ENCODE data around the gene UCKL1. TPM values are rescaled to one million over a fixed set of nuclear protein-coding genes. Genes with fewer than 3 reads are reported as not detected.

UCKL1 gene
- total RNA-seq, 1 donor from 2014 or later: 27.2 TPM

DNA sequence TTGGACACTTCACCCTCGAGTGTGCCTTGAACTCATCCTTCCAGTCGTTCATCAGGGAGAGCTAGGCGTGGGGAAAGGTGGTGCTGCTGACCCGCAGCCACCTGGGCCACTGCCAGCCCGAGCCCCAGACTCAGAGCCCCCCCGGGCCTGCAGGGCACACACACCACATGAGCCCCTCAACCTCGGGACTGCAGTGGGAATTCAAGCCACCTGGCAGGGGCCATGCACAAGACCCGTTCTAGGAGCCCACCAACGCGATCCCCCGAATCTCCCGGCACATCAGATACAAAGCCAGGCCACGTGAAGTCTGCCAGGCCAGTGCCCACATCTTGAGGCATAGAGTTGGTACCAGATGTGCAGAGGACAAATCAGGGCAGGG lies 10.7 kb upstream of the UCKL1 start:
- DNase-seq (ENCODE audit: low spot score): peak; percentile 81

DNA sequence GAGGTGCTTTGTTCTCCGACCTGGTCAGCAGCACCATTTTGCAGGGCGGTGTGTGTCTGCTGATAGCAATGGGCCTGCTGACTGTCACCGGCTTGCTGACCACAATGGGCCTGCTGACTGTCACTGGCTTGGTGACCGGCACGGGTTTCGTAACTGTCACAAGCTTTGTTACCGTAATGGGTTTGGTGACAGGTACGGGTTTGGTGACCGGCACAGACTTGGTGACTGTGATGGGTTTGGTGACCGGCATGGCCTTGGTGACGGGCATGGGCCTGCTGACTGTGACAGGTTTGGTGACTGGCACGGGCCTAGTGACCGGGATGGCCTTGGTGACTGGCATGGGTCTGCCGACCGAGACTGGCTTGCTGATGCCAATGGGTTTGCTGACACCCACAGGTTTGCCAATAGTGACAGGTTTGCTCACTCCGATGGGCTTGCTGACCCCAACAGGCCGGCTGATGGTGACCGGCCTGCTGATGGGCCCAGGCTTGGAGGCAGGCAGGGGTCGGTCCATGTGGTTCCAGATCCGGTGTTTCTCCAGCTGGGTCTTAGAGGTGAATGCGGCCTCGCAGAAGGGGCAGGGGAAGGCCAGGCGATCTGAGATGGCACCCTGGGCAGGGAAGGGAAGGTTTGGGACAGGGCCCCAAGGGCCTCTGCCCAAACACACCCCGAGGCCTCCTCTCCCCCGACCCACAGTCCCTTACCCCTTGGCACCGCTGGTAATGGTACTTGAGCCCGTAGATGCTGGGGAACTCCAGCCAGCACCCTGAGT lies 10.1 kb upstream of the UCKL1 start:
- DNase-seq (ENCODE audit: low spot score): peak; percentile 87
- no peak overlapping the region for H3K27ac Mint-ChIP-seq (ENCODE audit: unreplicated experiment)
- TF ChIP-seq CTCF (IDR thresholded peaks at IDR 0.05): no peak
- H3K36me3 Mint-ChIP-seq (ENCODE audit: low read depth): peaks cover 3% of the 10 kb centered on the region
- no peaks in the 10 kb centered on the region for H3K27me3 Mint-ChIP-seq (ENCODE audit: low read depth)
- no peak overlapping the region for H3K4me3 Mint-ChIP-seq (ENCODE audit: unreplicated experiment)
- peaks cover 11% of the 10 kb centered on the region for H3K4me1 Mint-ChIP-seq (ENCODE audit: low read depth)
- H3K9me3 Mint-ChIP-seq (ENCODE audit: low read depth): no peaks in the 10 kb centered on the region

More for the DNA sequence above, 10.7 kb upstream of the UCKL1 start:
- no peak overlapping the region for H3K27ac Mint-ChIP-seq (ENCODE audit: unreplicated experiment)
- no peak for TF ChIP-seq CTCF (IDR thresholded peaks at IDR 0.05)
- H3K36me3 Mint-ChIP-seq (ENCODE audit: low read depth): peaks cover 3% of the 10 kb centered on the region
- H3K27me3 Mint-ChIP-seq (ENCODE audit: low read depth): no peaks in the 10 kb centered on the region
- H3K4me1 Mint-ChIP-seq (ENCODE audit: low read depth): peaks cover 11% of the 10 kb centered on the region
- no peak overlapping the region for H3K4me3 Mint-ChIP-seq (ENCODE audit: unreplicated experiment)
- H3K9me3 Mint-ChIP-seq (ENCODE audit: low read depth): no peaks in the 10 kb centered on the region

GRCh38 chr20:63964412-63964811 lies 8.2 kb upstream of the UCKL1 start:
- peaks cover 6% of the 10 kb centered on the region for H3K36me3 Mint-ChIP-seq (ENCODE audit: low read depth)
- no peak for DNase-seq (ENCODE audit: low spot score)
- TF ChIP-seq CTCF (IDR thresholded peaks at IDR 0.05): no peak
- no peak overlapping the region for H3K4me3 Mint-ChIP-seq (ENCODE audit: unreplicated experiment)
- no peaks in the 10 kb centered on the region for H3K27me3 Mint-ChIP-seq (ENCODE audit: low read depth)
- no peak overlapping the region for H3K27ac Mint-ChIP-seq (ENCODE audit: unreplicated experiment)
- no peaks in the 10 kb centered on the region for H3K9me3 Mint-ChIP-seq (ENCODE audit: low read depth)
- H3K4me1 Mint-ChIP-seq (ENCODE audit: low read depth): peaks cover 11% of the 10 kb centered on the region

GRCh38 chr20:63963784-63964301 lies 7.6 kb upstream of the UCKL1 start:
- Mint-ChIP-seq H3K9me3 (ENCODE audit: low read depth) (no peaks in the 10 kb centered on the region), H3K4me1 (ENCODE audit: low read depth) (peaks cover 9% of the 10 kb centered on the region), H3K27me3 (ENCODE audit: low read depth) (no peaks in the 10 kb centered on the region), H3K4me3 (ENCODE audit: unreplicated experiment) (no peak overlapping the region), H3K36me3 (ENCODE audit: low read depth) (peaks cover 6% of the 10 kb centered on the region), H3K27ac (ENCODE audit: unreplicated experiment) (no peak overlapping the region)
- TF ChIP-seq CTCF (IDR thresholded peaks at IDR 0.05): no peak
- DNase-seq (ENCODE audit: low spot score): no peak

GRCh38 chr20:63963348-63963741 lies 7.1 kb upstream of the UCKL1 start:
- no peak for TF ChIP-seq CTCF (IDR thresholded peaks at IDR 0.05)
- Mint-ChIP-seq H3K27ac (ENCODE audit: unreplicated experiment) (no peak overlapping the region), H3K4me1 (ENCODE audit: low read depth) (peaks cover 6% of the 10 kb centered on the region), H3K27me3 (ENCODE audit: low read depth) (no peaks in the 10 kb centered on the region), H3K4me3 (ENCODE audit: unreplicated experiment) (no peak overlapping the region), H3K36me3 (ENCODE audit: low read depth) (peaks cover 6% of the 10 kb centered on the region), H3K9me3 (ENCODE audit: low read depth) (no peaks in the 10 kb centered on the region)
- no peak for DNase-seq (ENCODE audit: low spot score)
